ENCODE results near the gene TMEM115. TPM values are rescaled to one million over a fixed set of nuclear protein-coding genes. Genes with fewer than 3 reads are reported as not detected.

The TMEM115 gene
- total RNA-seq, 2 experiments from 2014 or later: 19.0 to 20.2 TPM

DNA sequence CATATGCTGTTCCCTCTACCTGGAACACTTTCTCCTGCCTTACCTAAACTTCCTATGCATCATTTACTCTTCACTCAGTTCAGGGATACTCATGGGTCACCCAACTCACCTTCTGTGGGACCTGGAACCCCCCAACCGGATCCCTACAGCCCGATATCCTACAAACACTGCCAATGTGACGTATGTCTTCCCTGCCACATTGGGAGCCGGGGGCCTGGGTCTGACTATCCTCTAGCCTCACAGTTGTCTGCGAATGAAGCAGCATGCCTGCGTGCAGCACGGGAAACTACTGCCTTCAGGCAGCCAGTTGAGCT is 9.2 kb downstream of the TMEM115 start:
- H3K4me1 Mint-ChIP-seq: peaks cover 52% of the 10 kb centered on the region
- no peak for DNase-seq
- H3K36me3 Mint-ChIP-seq: peaks cover 7% of the 10 kb centered on the region
- H3K27me3 Mint-ChIP-seq: no peaks in the 10 kb centered on the region
- H3K4me3 Mint-ChIP-seq: peak overlapping the region; percentile 88
- peak overlapping the region; percentile 97 for H3K27ac Mint-ChIP-seq
- H3K9me3 Mint-ChIP-seq: no peaks in the 10 kb centered on the region

DNA sequence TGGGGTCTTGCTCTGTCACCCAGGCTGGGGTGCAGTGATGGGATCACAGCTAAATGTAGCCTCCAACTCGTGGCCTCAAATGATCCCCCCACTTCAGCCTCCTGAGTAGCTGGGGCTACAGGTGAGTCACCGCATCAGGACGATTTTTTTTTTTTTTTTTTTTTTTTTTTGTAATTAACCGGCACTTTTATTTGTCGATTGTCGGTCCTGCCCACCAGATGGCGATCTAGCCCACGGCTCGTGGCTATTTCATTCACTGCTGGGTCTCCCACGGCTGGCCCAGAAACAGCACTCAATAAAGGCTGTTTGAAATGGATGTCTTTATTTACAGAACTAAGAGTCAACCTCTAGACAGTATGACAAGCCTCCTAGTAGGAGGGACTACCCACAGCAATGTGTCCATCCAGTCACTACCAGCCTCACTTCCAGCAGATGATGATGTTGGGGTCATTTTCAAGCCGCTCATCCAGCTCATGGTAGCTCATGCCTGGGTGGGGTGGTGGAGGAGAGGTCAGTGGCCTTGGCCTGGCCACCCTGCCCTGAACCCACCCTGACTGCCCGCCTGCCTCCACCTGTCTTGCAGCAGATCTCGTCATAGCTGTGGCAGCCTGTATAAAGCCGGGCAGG is 12.0 kb downstream of the TMEM115 start:
- Mint-ChIP-seq H3K4me1 (peaks cover 43% of the 10 kb centered on the region), H3K9me3 (no peaks in the 10 kb centered on the region), H3K27me3 (no peaks in the 10 kb centered on the region), H3K4me3 (no peak overlapping the region), H3K27ac (no peak overlapping the region), H3K36me3 (peaks cover 9% of the 10 kb centered on the region)
- DNase-seq: peak; percentile 77

GRCh38 chr3:50345586-50346234 is 13.6 kb downstream of the TMEM115 start, which contains the start of gene ZMYND10:
ZMYND10 (minus strand) TSS chr3:50345732; CDS start chr3:50345579, 153 bp downstream.
- H3K4me1 Mint-ChIP-seq: peaks cover 41% of the 10 kb centered on the region
- peak; percentile 83 for DNase-seq
- peak within 1 kb of the TSS; percentile 66 for H3K4me3 Mint-ChIP-seq
- no peaks in the 10 kb centered on the region for H3K27me3 Mint-ChIP-seq
- no peaks in the 10 kb centered on the region for H3K9me3 Mint-ChIP-seq
- no peak within 1 kb of the TSS for H3K27ac Mint-ChIP-seq
- peaks cover 9% of the 10 kb centered on the region for H3K36me3 Mint-ChIP-seq

DNA sequence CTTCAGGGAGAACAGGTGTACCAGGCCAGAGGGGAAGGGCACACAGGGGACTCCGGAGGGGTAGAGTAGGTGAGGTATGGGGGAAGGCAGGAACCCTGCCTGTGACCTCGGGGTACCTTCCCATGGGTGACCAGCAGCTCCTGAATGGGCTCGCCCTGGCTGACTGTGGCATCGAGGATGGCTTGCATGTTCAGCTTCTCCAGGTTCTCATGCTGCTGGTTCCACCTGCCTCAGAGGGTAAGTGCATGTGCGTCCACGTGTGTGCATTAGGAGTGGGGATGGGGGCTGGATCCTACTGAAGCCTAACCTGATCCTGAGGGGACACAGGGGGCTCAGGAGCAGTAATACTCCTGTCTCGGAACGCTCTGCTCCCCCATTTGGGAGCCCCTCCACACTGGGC is 14.3 kb downstream of the TMEM115 start:
- Mint-ChIP-seq H3K4me1 (peaks cover 36% of the 10 kb centered on the region), H3K36me3 (peaks cover 11% of the 10 kb centered on the region), H3K4me3 (peak overlapping the region; percentile 25), H3K9me3 (no peaks in the 10 kb centered on the region), H3K27ac (no peak overlapping the region), H3K27me3 (no peaks in the 10 kb centered on the region)
- DNase-seq: no peak

GRCh38 chr3:50342813-50343633 is 16.3 kb downstream of the TMEM115 start:
- Mint-ChIP-seq H3K4me3 (no peak overlapping the region), H3K27ac (no peak overlapping the region), H3K9me3 (no peaks in the 10 kb centered on the region), H3K27me3 (no peaks in the 10 kb centered on the region), H3K4me1 (peaks cover 32% of the 10 kb centered on the region), H3K36me3 (peaks cover 24% of the 10 kb centered on the region)
- no peak for DNase-seq

- Mint-ChIP-seq H3K4me1 (peaks cover 28% of the 10 kb centered on the region), H3K9me3 (no peaks in the 10 kb centered on the region), H3K4me3 (peak overlapping the region; percentile 97), H3K36me3 (peaks cover 28% of the 10 kb centered on the region), H3K27me3 (no peaks in the 10 kb centered on the region), H3K27ac (peak overlapping the region; percentile 42)
- DNase-seq: no peak
These were observed 17.2 kb downstream of the TMEM115 start for GRCh38 chr3:50341996-50342650.

DNA sequence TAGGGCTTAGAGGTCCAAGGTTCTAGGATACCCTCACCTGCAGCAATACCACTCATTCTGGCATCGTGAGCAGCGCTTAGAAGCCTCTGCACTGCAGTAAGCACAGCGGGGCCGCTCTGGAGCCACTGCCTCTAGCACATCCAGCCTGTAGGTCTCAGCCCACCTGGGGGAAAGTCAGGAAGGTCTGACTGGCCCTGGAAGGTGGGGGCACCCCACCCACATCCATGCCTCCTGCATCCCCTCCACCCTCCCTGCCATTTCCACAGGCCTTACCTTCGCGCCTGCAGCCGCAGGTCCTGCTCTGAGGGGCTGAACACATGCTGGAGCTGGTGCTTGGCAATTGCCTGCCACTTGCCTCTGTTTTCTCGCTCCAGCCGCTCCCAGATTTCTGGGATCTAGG is 17.8 kb downstream of the TMEM115 start:
- peaks cover 26% of the 10 kb centered on the region for H3K4me1 Mint-ChIP-seq
- H3K4me3 Mint-ChIP-seq: peak overlapping the region; percentile 97
- no peak for DNase-seq
- peaks cover 32% of the 10 kb centered on the region for H3K36me3 Mint-ChIP-seq
- H3K27ac Mint-ChIP-seq: peak overlapping the region; percentile 90
- H3K9me3 Mint-ChIP-seq: no peaks in the 10 kb centered on the region
- no peaks in the 10 kb centered on the region for H3K27me3 Mint-ChIP-seq

GRCh38 chr3:50340448-50341329 is 18.6 kb downstream of the TMEM115 start, which contains the start of gene RASSF1:
RASSF1 (minus strand) TSS chr3:50340836; CDS start chr3:50340805, 31 bp downstream.
- Mint-ChIP-seq H3K4me1 (peaks cover 26% of the 10 kb centered on the region), H3K27ac (peak within 1 kb of the TSS; percentile 98), H3K36me3 (peaks cover 40% of the 10 kb centered on the region), H3K4me3 (peak within 1 kb of the TSS; percentile 97), H3K27me3 (no peaks in the 10 kb centered on the region), H3K9me3 (no peaks in the 10 kb centered on the region)
- DNase-seq: peak; percentile 86

GRCh38 chr3:50340147-50340447 is 19.2 kb downstream of the TMEM115 start:
- H3K9me3 Mint-ChIP-seq: no peaks in the 10 kb centered on the region

GRCh38 chr3:50339485-50340146 is 19.7 kb downstream of the TMEM115 start:
- Mint-ChIP-seq H3K4me1 (peaks cover 32% of the 10 kb centered on the region), H3K9me3 (no peaks in the 10 kb centered on the region), H3K27ac (peak overlapping the region; percentile 98), H3K27me3 (no peaks in the 10 kb centered on the region), H3K4me3 (peak overlapping the region; percentile 97), H3K36me3 (peaks cover 47% of the 10 kb centered on the region)
- no peak for DNase-seq

More at GRCh38 chr3:50340147-50340447, 19.2 kb downstream of the TMEM115 start:
- Mint-ChIP-seq H3K4me3 (peak overlapping the region; percentile 97), H3K27me3 (no peaks in the 10 kb centered on the region), H3K27ac (peak overlapping the region; percentile 98), H3K4me1 (peaks cover 32% of the 10 kb centered on the region), H3K36me3 (peaks cover 46% of the 10 kb centered on the region)
- DNase-seq: no peak

DNA sequence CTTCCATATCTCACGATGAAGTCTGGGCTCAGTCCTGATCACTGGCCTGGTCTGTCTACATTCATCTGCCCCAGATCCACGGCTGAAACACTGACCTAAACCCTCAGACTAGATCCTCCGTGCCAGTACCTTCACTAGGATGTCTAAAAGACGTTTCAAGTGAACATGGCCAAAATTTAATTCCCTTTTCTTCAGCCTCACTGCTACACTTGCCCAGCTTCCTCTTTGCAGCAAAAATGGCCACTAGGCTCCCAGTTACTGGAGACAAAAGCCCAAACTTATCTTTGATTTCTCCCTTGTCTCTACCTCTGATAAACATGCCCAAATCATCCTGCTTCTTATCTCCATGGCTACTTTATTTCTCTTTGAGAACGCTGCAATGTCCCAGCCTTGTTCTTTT is 20.4 kb downstream of the TMEM115 start:
- peak overlapping the region; percentile 98 for H3K27ac Mint-ChIP-seq
- no peaks in the 10 kb centered on the region for H3K9me3 Mint-ChIP-seq
- peaks cover 37% of the 10 kb centered on the region for H3K4me1 Mint-ChIP-seq
- peaks cover 53% of the 10 kb centered on the region for H3K36me3 Mint-ChIP-seq
- H3K4me3 Mint-ChIP-seq: peak overlapping the region; percentile 97
- DNase-seq: no peak
- no peaks in the 10 kb centered on the region for H3K27me3 Mint-ChIP-seq

DNA sequence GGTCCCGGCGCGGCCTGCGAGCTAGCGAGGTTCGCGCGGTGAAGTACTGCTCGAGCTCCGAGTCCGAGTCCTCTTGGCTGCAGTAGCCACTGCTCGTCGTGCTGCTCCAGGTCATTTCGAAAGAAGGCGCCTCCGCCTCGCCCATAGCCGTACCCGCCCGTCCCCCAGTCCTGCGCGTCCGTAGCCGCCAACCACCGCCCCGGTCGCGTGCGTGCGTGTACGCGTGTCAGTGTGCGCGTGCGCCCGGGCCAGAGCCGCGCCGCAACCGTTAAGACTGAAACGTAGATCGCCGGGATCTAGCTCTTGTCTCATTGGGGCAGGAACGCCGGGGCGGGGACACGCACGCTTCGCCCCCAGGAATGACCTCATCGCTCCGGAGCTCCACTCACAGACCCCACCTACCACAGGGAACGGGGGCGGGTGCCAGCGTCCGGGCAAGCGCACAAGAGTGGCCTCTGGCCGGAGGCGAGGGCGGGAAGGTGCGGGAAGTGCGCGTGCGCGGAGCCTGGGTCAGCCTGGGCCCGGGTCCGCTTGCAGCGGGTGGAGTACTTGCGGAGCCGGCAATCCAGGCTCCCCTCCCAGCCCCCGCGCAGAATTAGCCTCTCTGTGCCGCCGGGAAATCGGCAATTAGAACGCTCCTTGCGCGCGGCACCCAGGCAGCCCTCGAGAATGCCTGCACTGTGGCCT is 22.0 kb downstream of the TMEM115 start:
- H3K4me3 Mint-ChIP-seq: peak overlapping the region; percentile 97
- H3K27ac Mint-ChIP-seq: peak overlapping the region; percentile 98
- DNase-seq: peak; percentile 98
- H3K4me1 Mint-ChIP-seq: peaks cover 47% of the 10 kb centered on the region
- H3K36me3 Mint-ChIP-seq: peaks cover 62% of the 10 kb centered on the region
- H3K9me3 Mint-ChIP-seq: no peaks in the 10 kb centered on the region
- no peaks in the 10 kb centered on the region for H3K27me3 Mint-ChIP-seq

DNA sequence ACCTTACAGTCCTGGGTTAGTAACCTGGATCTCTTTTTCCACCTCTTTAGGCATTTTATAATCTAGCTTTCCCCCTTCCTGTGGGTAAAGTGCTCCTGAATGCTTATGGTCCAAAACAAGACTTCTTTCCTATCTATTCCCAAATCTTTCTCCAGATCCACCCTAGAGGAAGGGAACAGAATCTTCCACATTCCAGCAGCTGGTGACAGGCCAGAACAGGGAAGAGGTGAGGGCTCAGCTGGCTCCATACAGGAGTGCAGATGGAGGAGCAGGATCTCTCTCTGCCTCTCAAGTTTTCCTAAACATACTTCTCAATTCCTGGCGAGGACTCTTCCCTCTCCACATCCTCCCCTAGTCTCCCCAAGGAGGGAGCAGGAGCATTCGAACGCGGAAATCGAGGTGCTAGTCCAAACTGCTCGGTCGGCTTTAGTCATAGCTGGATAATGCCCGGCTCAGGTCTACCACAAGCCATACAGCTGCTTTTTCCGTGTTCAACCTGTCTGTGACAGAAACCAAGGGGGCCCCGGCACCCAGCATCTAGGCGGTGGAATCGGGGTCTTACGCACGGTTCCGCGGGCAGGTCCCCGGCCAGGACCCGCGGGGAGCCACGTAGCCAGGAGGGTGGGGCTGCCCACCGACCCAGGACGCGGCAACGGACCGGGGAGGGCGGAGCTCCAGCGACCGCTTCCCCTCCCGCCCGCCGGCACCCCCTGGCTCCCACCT is 22.7 kb downstream of the TMEM115 start:
- H3K27ac Mint-ChIP-seq: peak overlapping the region; percentile 98
- no peak for DNase-seq
- peak overlapping the region; percentile 97 for H3K4me3 Mint-ChIP-seq
- H3K27me3 Mint-ChIP-seq: no peaks in the 10 kb centered on the region
- no peaks in the 10 kb centered on the region for H3K9me3 Mint-ChIP-seq
- H3K4me1 Mint-ChIP-seq: peaks cover 49% of the 10 kb centered on the region
- H3K36me3 Mint-ChIP-seq: peaks cover 66% of the 10 kb centered on the region

All from activated naive CD8-positive, alpha-beta T cell treated with anti-CD3 and anti-CD28 coated beads for 36 hours (primary cell).